Neutrophil (primary cell): Measurements from ENCODE around the gene TMPRSS2.

Experiments
- H3K27ac ChIP-seq: fragments of 200-600 bp; sonication (generic); 2 replicates; pipeline ENCODE4 v1.5.1; 2016; ENCODE audit warnings: mild to moderate bottlenecking, moderate library complexity
- H3K27me3 ChIP-seq: fragments of 200-600 bp; sonication (generic); 2 replicates; pipeline ENCODE4 v1.6.0; 2016; ENCODE audit warnings: mild to moderate bottlenecking
- H3K36me3 ChIP-seq: fragments of 200-600 bp; sonication (generic); 2 replicates; pipeline ENCODE4 v1.5.1; 2017
- H3K4me1 ChIP-seq, 2 experiments: fragments of 200-600 bp in 1 of 2; sonication (generic) in 1 of 2; 1 replicate in 1 of 2; 2 replicates in 1 of 2; pipeline versions ENCODE4 v1.5.1 to v1.6.1; 2013 to 2016; ENCODE audit warnings: low read depth in 1 of 2, low read length in 1 of 2, mild to moderate bottlenecking in 1 of 2, moderate library complexity in 1 of 2; ENCODE audit not compliant: control insufficient read depth in 1 of 2, insufficient read depth in 1 of 2
- H3K4me3 ChIP-seq, 2 experiments: fragments of 200-600 bp in 1 of 2; sonication (generic) in 1 of 2; 1 replicate in 1 of 2; 2 replicates in 1 of 2; pipeline ENCODE4 v1.5.1; 2013 to 2016; ENCODE audit warnings: low read depth in 1 of 2, low read length in 1 of 2, mild to moderate bottlenecking in 1 of 2, moderate library complexity in 1 of 2
- H3K9me3 ChIP-seq: fragments of 200-600 bp; sonication (generic); 2 replicates; pipeline ENCODE4 v1.5.1; 2016
- CTCF ChIP-seq: fragments of 200-600 bp; sonication (generic); IDR thresholded peaks from 2 replicates; pipeline ENCODE4 v1.5.1; 2016; ENCODE audit warnings: antibody characterized with exemption

The TMPRSS2 gene

DNA sequence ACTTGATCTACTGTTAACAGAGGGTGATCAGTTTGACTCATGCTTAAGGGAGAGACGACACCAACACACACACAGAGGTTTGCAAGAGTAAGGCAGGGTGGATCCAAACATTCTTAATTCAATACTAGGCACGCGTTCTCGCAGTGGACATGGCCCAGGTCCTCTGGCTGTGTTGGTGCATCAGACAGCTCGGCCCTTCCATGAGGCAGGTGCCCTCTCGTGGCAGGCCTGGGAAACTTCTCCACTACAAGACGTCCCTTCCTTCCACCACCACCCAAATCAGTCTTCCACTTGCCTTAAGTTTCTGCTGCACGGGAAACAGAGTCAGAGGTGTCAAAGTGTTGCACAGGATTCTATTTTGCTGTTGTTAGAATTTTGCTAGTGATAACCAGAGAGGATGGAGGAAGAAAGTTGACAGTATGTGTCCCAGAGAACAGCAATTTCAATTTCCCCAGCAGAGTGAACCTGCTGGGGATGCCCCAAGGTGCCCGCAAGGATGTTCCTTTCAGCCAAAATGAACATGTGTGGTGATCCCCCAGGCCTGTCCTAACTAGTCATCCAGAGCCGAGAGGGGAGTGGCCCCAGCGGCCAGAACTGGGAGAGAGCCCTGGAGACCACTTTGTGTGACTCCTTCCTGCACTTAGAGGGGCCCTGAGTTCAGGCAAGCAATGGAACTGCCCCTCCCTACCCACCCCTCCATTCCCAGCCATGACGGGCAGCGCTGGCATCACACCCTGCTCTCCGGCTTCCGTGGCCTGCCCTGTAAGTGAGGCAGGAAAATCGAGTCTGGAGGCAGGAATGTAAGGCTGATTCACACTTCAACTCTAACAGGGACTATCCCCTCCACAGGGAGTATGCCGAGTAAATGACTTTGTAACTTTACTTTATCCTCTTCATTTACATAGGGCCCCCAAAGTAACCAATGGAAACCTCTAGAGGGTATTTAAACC is 47.1 kb downstream of the TMPRSS2 start:
- H3K36me3 ChIP-seq, result peaks cover 18% of the 10 kb centered on the region
- no peak overlapping the region for H3K27ac ChIP-seq
- TF ChIP-seq CTCF, result peak; percentile 63
- H3K4me3 ChIP-seq, result no peak overlapping the region
- H3K27me3 ChIP-seq, result no peaks in the 10 kb centered on the region
- H3K9me3 ChIP-seq, result no peaks in the 10 kb centered on the region
- H3K4me1 ChIP-seq, result no peaks in the 10 kb centered on the region

DNA sequence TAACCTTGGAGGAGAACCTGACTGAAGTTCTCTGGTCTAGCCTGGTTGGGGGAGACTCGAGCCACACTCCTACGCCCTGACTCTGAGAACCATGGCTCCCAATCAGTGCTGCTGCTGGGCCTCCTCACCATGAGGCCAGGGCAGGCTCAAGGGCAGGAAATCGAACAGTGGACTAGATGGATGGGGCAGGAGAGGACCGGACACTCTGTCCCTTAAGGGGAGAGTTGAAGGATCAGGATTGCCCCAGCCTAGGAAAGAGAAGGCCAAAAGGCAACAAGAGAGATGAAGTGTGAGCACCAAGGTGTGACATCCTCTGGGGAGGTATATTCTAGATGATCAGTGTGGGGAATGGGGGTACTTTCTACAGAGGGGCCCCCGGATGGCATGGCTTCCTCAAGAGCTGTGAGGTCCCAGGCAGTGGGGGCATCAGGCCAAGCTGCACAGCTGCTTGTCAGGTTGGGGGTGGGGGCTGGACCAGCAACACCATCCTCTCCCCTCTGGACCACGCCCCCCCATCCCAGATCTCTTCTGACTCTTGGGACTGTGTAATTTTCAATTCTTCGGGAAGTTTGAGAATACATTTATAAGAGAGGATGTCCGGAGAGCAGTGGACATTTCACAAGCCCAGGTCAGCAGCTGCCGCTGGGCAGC is 47.9 kb downstream of the TMPRSS2 start:
- no peak for TF ChIP-seq CTCF
- H3K27ac ChIP-seq, result no peak overlapping the region
- peaks cover 24% of the 10 kb centered on the region for H3K36me3 ChIP-seq
- no peak overlapping the region for H3K4me3 ChIP-seq
- H3K27me3 ChIP-seq, result no peaks in the 10 kb centered on the region
- no peaks in the 10 kb centered on the region for H3K9me3 ChIP-seq
- no peaks in the 10 kb centered on the region for H3K4me1 ChIP-seq

DNA sequence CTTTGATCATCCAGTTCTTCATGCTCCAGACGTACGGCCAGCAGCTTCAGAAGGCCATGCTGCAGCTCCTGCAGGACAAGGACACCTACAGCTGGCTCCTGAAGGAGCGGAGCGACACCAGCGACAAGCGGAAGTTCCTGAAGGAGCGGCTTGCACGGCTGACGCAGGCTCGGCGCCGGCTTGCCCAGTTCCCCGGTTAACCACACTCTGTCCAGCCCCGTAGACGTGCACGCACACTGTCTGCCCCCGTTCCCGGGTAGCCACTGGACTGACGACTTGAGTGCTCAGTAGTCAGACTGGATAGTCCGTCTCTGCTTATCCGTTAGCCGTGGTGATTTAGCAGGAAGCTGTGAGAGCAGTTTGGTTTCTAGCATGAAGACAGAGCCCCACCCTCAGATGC is 49.4 kb downstream of the TMPRSS2 start:
- H3K36me3 ChIP-seq, result peaks cover 29% of the 10 kb centered on the region
- no peak for TF ChIP-seq CTCF
- no peaks in the 10 kb centered on the region for H3K27me3 ChIP-seq
- H3K27ac ChIP-seq, result no peak overlapping the region
- no peaks in the 10 kb centered on the region for H3K4me1 ChIP-seq
- no peaks in the 10 kb centered on the region for H3K9me3 ChIP-seq
- no peak overlapping the region for H3K4me3 ChIP-seq

- Histone ChIP-seq H3K27ac (no peak overlapping the region), H3K9me3 (no peaks in the 10 kb centered on the region), H3K36me3 (peaks cover 31% of the 10 kb centered on the region), H3K4me3 (no peak overlapping the region), H3K4me1 (no peaks in the 10 kb centered on the region), H3K27me3 (no peaks in the 10 kb centered on the region)
- no peak for TF ChIP-seq CTCF
These were observed 49.8 kb downstream of the TMPRSS2 start for GRCh38 chr21:41458121-41458520.

GRCh38 chr21:41453761-41454160 is 54.2 kb downstream of the TMPRSS2 start:
- TF ChIP-seq CTCF, result no peak
- H3K4me1 ChIP-seq, result peaks cover 0 to 3% of the 10 kb centered on the region in 2 experiments
- H3K27me3 ChIP-seq, result no peaks in the 10 kb centered on the region
- no peak overlapping the region for H3K4me3 ChIP-seq
- no peaks in the 10 kb centered on the region for H3K9me3 ChIP-seq
- H3K36me3 ChIP-seq, result peaks cover 44% of the 10 kb centered on the region
- no peak overlapping the region for H3K27ac ChIP-seq
